HEK293T (cell line): Measurements from ENCODE around the gene GRB7.

Experiments
- CTCF ChIA-PET: fragments of 350-600 bp; formaldehyde crosslinking; extraction: SDS; loops from one replicate; lab custom pipeline; 2021; ENCODE audit warnings: antibody characterized with exemption, inconsistent platforms; lab: Yijun Ruan, JAX
- POLR2A ChIA-PET: fragments of 350-600 bp; formaldehyde crosslinking; extraction: SDS; loops from one replicate; lab custom pipeline; 2020; ENCODE audit warnings: antibody characterized with exemption, inconsistent platforms; lab: Yijun Ruan, JAX
- DNase-seq: peaks from one replicate; pipeline ENCODE4 v3.0.0; 2012; ENCODE audit warnings: mixed read lengths; ENCODE audit errors: extremely low spot score
- ARNT ChIP-seq: fragments of 450-650 bp; IDR thresholded peaks from 2 replicates; pipeline ENCODE4 v1.6.1; 2017; ENCODE audit warnings: mild to moderate bottlenecking
- BHLHE40 ChIP-seq: fragments of 450-650 bp; IDR thresholded peaks from 2 replicates; pipeline ENCODE4 v1.6.1; 2016; ENCODE audit warnings: mild to moderate bottlenecking, moderate library complexity, borderline replicate concordance
- CTBP1 ChIP-seq: fragments of 450-650 bp; IDR thresholded peaks from 2 replicates; pipeline ENCODE4 v1.6.1; 2016; ENCODE audit warnings: borderline replicate concordance
- ELF4 ChIP-seq: fragments of 450-650 bp; IDR thresholded peaks from 2 replicates; pipeline ENCODE4 v1.6.1; 2017; ENCODE audit warnings: antibody characterized with exemption
- FOXA1 ChIP-seq: fragments of 450-650 bp; IDR thresholded peaks from 2 replicates; pipeline ENCODE4 v1.6.1; 2016; ENCODE audit warnings: mild to moderate bottlenecking
- FOXK2 ChIP-seq: fragments of 450-650 bp; IDR thresholded peaks from 2 replicates; pipeline ENCODE4 v1.6.1; 2016; ENCODE audit warnings: mild to moderate bottlenecking
- FOXM1 ChIP-seq: fragments of 450-650 bp; IDR thresholded peaks from 2 replicates; pipeline ENCODE4 v1.6.1; 2017; ENCODE audit warnings: mild to moderate bottlenecking, borderline replicate concordance
- HDGF ChIP-seq: fragments of 450-650 bp; IDR thresholded peaks from 2 replicates; pipeline ENCODE4 v1.6.1; 2017; ENCODE audit warnings: antibody characterized with exemption, borderline replicate concordance
- L3MBTL2 ChIP-seq: fragments of 450-650 bp; conservative IDR thresholded peaks from 2 replicates; pipeline ENCODE4 v1.6.1; 2016; ENCODE audit warnings: mild to moderate bottlenecking
- LEF1 ChIP-seq: fragments of 450-650 bp; IDR thresholded peaks from 2 replicates; pipeline ENCODE4 v1.6.1; 2017; ENCODE audit warnings: mild to moderate bottlenecking, borderline replicate concordance
- NFRKB ChIP-seq: fragments of 450-650 bp; IDR thresholded peaks from 2 replicates; pipeline ENCODE4 v1.6.1; 2016; ENCODE audit warnings: mild to moderate bottlenecking, moderate library complexity
- SP1 ChIP-seq: fragments of 450-650 bp; IDR thresholded peaks from 2 replicates; pipeline ENCODE4 v1.6.1; 2017
- SUZ12 ChIP-seq: fragments of 450-650 bp; IDR thresholded peaks from 2 replicates; pipeline ENCODE4 v1.6.1; 2016; ENCODE audit warnings: mild to moderate bottlenecking
- TARDBP ChIP-seq: fragments of 450-650 bp; IDR thresholded peaks from 2 replicates; pipeline ENCODE4 v1.6.1; 2016
- ZNF384 ChIP-seq: fragments of 450-650 bp; IDR thresholded peaks from 2 replicates; pipeline ENCODE4 v1.6.1; 2016
- TF ChIP-seq, protein P1 (sequence below): fragments of 450-650 bp; IDR thresholded peaks from 2 replicates; pipeline ENCODE4 v1.6.1; 2016

Gene GRB7

DNA sequence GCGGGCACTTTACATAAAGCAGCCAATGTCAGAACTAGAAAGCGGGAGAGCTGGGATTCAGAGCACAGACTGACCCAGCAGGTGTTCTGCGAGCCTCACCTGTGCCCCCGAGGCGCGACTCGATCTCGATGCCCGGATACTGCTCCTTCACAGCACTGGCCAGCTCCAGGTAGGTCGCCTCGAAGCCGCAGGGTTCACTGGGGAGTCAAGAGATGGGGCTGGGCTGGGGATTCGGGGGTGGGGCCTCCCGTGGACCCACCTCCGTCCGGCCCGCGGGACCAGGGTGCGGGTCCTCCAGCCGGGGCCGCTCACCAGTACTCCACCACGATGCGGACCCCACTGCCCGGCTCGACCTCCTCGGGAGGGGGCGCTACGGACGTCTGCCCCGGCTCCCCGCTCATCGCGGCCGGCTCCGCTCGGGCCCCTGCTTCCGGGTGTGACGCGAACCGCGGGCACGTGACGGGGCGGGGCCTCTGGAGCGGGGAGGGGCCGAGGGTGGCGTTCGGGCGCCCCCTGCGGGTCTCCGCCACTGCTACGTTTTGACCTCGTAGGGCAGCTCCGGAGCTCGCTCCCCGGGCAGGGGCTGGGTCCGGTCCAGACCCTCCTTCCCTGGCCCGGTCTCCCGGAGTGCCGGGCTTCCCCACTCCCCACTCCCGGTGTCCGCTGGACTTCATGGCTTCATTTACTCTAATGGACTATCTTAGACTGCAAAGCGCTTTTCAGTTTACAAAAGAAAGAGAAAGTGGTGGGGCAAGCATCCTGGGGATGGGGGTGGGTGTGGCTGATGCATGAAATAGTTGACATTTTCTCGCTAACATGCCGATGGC lies 7.4 kb upstream of the GRB7 start, which contains the start of gene MIEN1:
Gene MIEN1, minus strand, starts transcription at position 438 of the 827 bp plus-strand sequence. Its CDS starts 37 bp downstream, at position 401.
- POLR2A ChIA-PET, result interaction anchor here (0.6 to 2.6 kb wide), 11 partner anchors 9 to 269 kb away, joined by 3 to 18 read pairs (median 3); partner anchors contain the start of genes CDK12, ERBB2, PGAP3 and PNMT
- peak; percentile 93 for DNase-seq
- peak; percentile 64; the same call in 1 of the 2 replicates for TF ChIP-seq SP1
- TF ChIP-seq ELF4, result peak; percentile 81
- TF ChIP-seq BHLHE40, result no peak
- CTCF ChIA-PET, result interaction anchor here (0.6 to 2.2 kb wide), 13 partner anchors 9 to 1977 kb away, joined by 3 to 9 read pairs (median 4); partner anchors contain the start of gene ERBB2

DNA sequence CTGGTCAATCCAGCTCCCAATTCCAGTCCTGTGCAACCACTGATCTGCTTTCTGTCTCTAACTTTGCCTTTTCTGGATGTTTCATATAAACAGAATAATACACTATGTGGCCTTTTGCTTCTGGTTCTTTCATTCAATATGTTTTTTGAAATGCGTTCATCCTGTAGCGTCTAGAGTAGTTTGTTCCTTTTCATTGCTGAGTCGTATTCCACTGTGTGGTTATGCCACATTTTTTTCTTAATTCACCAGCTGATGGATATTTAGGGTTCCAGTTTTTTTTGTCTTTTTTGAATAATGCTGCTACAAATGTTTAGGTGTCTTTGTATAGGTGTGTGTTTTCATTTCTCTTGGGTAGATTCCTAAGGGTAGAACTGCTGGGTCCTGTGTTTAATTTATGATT lies 5.2 kb upstream of the GRB7 start:
- DNase-seq, result no peak
- ChIA-PET CTCF (interaction anchor here (1.1 kb wide), 1 partner anchor 61 kb away, joined by 3 read pairs; no protein-coding TSS in a partner anchor), POLR2A (no interaction called here)
- TF ChIP-seq SUZ12 (no peak), CTBP1 (no peak), FOXA1 (no peak), L3MBTL2 (no peak), LEF1 (no peak), ARNT (no peak), TARDBP (no peak), ELF4 (no peak), BHLHE40 (no peak), ZNF384 (no peak), HDGF (no peak), SP1 (no peak)

DNA sequence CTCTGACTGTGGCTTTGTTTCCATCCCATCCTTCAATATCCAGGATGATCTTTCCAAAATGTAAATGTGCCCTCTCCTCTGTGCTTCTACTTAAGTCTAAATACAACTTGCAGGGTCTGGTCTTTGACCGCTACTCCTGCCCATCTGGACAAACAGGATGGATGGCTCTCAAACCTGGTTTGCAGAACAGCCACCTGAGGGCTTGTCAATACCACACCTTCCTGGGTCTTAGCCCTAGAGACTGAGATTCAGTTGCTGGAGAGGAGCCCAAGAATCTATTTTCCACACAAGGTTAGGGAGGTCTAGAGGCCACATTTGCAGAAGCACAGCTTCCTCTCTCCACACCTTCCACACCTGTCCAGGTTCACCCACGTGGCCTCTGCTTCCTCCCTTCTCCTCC lies 1.9 kb upstream of the GRB7 start:
- TF ChIP-seq NFRKB (no peak), CTBP1 (no peak), FOXK2 (no peak), ZNF384 (no peak), SP1 (no peak)
- no peak for DNase-seq
- POLR2A ChIA-PET, result interaction anchor here (1.6 kb wide), 1 partner anchor 48 kb away, joined by 4 read pairs; the partner anchor contains the start of gene PGAP3
- CTCF ChIA-PET, result no interaction called here

DNA sequence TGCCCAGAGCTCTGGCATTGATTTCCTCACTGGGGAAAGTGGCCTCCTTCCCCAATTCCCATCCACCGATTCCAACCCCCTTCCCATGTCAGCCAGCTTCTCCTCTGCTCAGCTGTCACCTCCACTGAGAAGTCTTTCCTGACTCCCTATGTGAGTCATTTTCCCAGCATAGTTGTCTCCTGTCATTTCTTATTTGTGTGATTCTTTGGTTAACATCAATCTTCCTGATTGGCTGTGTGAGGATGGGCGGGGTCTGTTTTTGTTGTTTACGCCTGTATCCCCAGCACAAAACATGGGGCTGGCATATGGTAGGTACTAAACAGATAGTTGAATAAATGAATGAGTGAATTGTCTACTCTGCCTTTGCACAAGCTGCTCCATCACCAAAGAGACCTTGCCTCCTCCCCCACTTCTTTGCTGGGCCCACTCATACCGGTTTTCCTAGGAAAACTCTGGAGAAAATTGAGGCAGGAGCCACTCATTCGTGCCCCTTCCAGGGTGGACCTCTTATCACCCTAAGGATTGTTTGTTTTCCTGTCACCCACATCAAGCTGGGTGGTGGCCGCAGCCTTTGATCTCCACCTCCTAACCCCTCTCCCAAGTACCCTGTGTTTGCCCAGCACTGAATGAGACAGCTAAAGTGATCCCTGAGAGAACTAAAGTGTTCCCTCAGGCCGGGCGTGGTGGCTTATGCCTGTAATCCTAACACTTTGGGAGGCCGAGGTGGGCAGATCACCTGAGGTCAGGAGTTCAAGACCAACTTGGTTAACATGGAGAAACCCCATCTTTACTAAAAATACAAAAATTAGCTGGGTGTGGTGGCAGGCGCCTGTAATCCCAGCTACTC lies 1.2 kb upstream of the GRB7 start:
- ChIA-PET POLR2A (interaction anchor here (1.0 to 1.6 kb wide), 2 partner anchors 37 to 49 kb away, joined by 4 read pairs; partner anchors contain the start of genes ERBB2 and PGAP3), CTCF (no interaction called here)
- DNase-seq, result no peak
- TF ChIP-seq NFRKB, result no peak
- TF ChIP-seq L3MBTL2, result no peak
- no peak for TF ChIP-seq ELF4
- TF ChIP-seq TARDBP, result no peak
- TF ChIP-seq FOXA1, result no peak
- TF ChIP-seq LEF1, result no peak
- no peak for TF ChIP-seq CTBP1
- TF ChIP-seq FOXK2, result no peak
- no peak for TF ChIP-seq BHLHE40
- TF ChIP-seq ARNT, result no peak
- TF ChIP-seq, protein P1, sequence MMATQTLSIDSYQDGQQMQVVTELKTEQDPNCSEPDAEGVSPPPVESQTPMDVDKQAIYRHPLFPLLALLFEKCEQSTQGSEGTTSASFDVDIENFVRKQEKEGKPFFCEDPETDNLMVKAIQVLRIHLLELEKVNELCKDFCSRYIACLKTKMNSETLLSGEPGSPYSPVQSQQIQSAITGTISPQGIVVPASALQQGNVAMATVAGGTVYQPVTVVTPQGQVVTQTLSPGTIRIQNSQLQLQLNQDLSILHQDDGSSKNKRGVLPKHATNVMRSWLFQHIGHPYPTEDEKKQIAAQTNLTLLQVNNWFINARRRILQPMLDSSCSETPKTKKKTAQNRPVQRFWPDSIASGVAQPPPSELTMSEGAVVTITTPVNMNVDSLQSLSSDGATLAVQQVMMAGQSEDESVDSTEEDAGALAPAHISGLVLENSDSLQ, result no peak
- TF ChIP-seq ZNF384, result no peak
- no peak for TF ChIP-seq FOXM1
- no peak for TF ChIP-seq SUZ12
- no peak for TF ChIP-seq HDGF

DNA sequence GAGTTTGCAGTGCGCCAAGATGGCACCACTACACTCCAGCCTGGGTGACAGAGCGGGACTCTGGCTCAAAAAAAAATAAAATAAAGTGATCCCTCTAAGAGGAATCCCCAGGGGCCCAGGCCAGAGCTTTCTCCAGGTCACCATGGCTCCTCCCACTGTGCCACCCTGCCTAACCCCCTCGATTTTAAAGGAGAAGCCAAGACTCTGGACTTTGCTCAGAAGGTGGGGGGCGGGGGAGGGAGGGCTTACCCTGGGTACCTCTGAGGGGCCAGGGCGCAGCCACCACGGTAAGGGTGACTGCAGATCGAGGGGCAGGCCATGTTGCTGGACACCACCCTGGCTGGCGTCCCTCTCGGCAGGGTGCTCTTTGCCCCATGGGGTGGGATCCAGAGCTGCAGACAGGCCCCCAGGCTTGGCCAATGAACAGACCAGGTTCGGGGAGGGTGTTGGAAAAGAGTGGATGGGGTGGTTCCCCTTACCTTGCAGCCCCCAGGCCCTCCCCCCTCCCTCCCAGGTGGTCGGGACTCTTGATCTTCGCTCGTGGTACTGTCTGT lies 455 bp upstream of the GRB7 start:
- POLR2A ChIA-PET, result interaction anchor here (1.0 to 1.6 kb wide), 2 partner anchors 38 to 50 kb away, joined by 4 read pairs; partner anchors contain the start of genes ERBB2 and PGAP3

DNA sequence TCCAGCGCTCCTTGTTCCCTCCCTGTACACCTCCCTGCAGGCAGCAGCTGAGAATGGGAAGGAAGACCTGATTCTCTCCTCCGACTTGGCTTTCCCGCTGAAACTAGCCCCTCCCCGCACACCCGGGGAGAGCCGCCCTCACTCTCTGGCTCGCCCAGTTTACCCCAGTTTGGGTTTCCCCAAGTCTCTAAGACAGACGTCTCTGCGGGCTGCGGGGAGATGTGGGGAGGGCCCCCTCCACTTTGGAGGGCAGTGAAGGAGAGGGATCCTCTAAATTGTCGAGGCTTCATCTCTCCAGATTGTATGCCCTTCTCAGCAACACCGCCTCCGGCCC lies 797 bp downstream of the GRB7 start:
- no peak for DNase-seq
- no peak for TF ChIP-seq NFRKB
- no peak for TF ChIP-seq TARDBP
- no peak for TF ChIP-seq LEF1
- TF ChIP-seq SP1, result no peak
- TF ChIP-seq L3MBTL2, result no peak
- no peak for TF ChIP-seq FOXM1
- no peak for TF ChIP-seq ELF4
- TF ChIP-seq BHLHE40, result no peak
- TF ChIP-seq HDGF, result no peak
- TF ChIP-seq FOXA1, result no peak
- no peak for TF ChIP-seq SUZ12
- POLR2A ChIA-PET, result no interaction called here
- CTCF ChIA-PET, result no interaction called here

More for the DNA sequence above, 455 bp upstream of the GRB7 start:
- CTCF ChIA-PET, result no interaction called here
- DNase-seq, result no peak
- no peak for TF ChIP-seq SUZ12
- no peak for TF ChIP-seq L3MBTL2
- TF ChIP-seq LEF1, result no peak
- TF ChIP-seq, protein P1, result no peak
- no peak for TF ChIP-seq FOXA1
- TF ChIP-seq SP1, result no peak
- no peak for TF ChIP-seq ELF4
- no peak for TF ChIP-seq ZNF384
- TF ChIP-seq HDGF, result no peak
- no peak for TF ChIP-seq NFRKB
- TF ChIP-seq FOXM1, result no peak
- TF ChIP-seq TARDBP, result no peak
- no peak for TF ChIP-seq FOXK2
